RWPE2 (cell line): ENCODE data around the gene GALNT18.

Experiments
- ATAC-seq: fragments of 200-7000 bp; cut with Tn5 transposase; 3 replicates; pipeline ENCODE4 v1.9.1; 2021; ENCODE audit warnings: low read depth
- DNase-seq: peaks from one replicate; pipeline ENCODE4 v3.0.0-alpha.2; 2020; ENCODE audit warnings: low spot score
- H3K27ac ChIP-seq: fragments of 450-650 bp; 2 replicates; pipeline ENCODE4 v1.5.1; 2017; ENCODE audit warnings: mild to moderate bottlenecking; ENCODE audit not compliant: poor library complexity, severe bottlenecking
- H3K27me3 ChIP-seq: fragments of 250-450 bp; sonication (Bioruptor Pico); 2 replicates; pipeline ENCODE4 v1.5.1; 2021; ENCODE audit warnings: mild to moderate bottlenecking, moderate library complexity; ENCODE audit not compliant: insufficient read depth, poor library complexity, severe bottlenecking
- H3K36me3 ChIP-seq: fragments of 250-450 bp; sonication (Bioruptor Pico); 2 replicates; pipeline ENCODE4 v1.5.1; 2020; ENCODE audit warnings: low read depth, mild to moderate bottlenecking, moderate library complexity
- H3K4me1 ChIP-seq: fragments of 250-450 bp; sonication (Bioruptor Pico); 2 replicates; pipeline ENCODE4 v1.5.1; 2021; ENCODE audit warnings: mild to moderate bottlenecking, moderate library complexity; ENCODE audit not compliant: insufficient read depth, poor library complexity, severe bottlenecking
- H3K4me3 ChIP-seq: fragments of 250-450 bp; sonication (Bioruptor Pico); 2 replicates; pipeline ENCODE4 v1.5.1; 2021; ENCODE audit warnings: mild to moderate bottlenecking, moderate library complexity; ENCODE audit not compliant: severe bottlenecking
- H3K9me3 ChIP-seq: fragments of 250-450 bp; sonication (Bioruptor Pico); 2 replicates; pipeline ENCODE4 v1.5.1; 2021; ENCODE audit warnings: mild to moderate bottlenecking, moderate library complexity; ENCODE audit not compliant: severe bottlenecking
- CTCF ChIP-seq: fragments of 450-650 bp; IDR thresholded peaks from one replicate; pipeline ENCODE4 v1.5.1; 2017; ENCODE audit warnings: mild to moderate bottlenecking, moderate library complexity; ENCODE audit not compliant: poor library complexity, severe bottlenecking

Gene GALNT18

GRCh38 chr11:11482730-11483129 lies 139.1 kb downstream of the GALNT18 start:
- Histone ChIP-seq H3K4me1 (peaks cover 6% of the 10 kb centered on the region), H3K36me3 (no peaks in the 10 kb centered on the region), H3K9me3 (no peaks in the 10 kb centered on the region), H3K4me3 (no peak overlapping the region), H3K27ac (no peak overlapping the region), H3K27me3 (no peaks in the 10 kb centered on the region)
- DNase-seq (no peak), ATAC-seq (no peak)
- TF ChIP-seq CTCF: no peak

DNA sequence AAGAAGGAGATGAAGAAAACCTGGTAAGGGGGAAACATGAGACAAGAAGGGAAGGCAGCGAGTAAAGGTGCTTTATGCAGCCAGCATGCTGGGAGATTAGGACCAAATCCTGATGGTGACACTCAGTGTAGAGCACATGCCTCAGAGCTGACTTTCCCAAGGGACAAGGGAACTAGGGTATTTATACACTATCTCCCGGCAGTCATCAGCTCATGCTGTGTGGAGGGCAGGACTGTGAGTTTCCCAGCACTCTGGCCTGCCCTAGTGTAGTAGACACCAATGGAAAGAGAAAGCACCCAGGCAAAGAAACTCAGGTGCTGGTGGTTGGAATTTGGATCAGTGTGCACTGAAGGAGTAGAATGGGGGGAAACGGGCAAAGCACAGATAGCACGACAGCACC lies 140.4 kb downstream of the GALNT18 start:
- Histone ChIP-seq H3K36me3 (no peaks in the 10 kb centered on the region), H3K4me1 (peaks cover 6% of the 10 kb centered on the region), H3K9me3 (no peaks in the 10 kb centered on the region), H3K27me3 (no peaks in the 10 kb centered on the region), H3K4me3 (no peak overlapping the region), H3K27ac (no peak overlapping the region)
- ATAC-seq (no peak), DNase-seq (no peak)
- TF ChIP-seq CTCF: no peak

DNA sequence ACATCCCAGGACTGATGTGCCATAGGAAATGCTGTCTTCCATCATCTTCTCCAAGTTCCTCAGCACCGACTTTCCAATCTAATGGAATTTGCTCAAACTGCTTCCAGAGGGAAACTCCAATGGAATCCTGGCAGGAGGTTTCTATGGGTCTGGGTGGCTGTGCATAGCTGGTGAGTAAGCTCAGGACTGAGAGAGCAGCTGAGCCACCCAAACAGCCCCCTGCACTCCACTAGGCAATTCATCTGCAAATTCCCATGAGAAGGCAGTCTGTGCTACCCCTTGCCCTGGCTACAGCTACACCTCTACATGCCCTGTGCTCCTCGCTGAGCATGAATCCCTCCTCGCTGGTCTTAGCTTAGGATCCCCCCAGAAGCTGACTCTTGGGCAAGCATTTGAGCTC lies 140.8 kb downstream of the GALNT18 start:
- H3K4me3 ChIP-seq: no peak overlapping the region
- H3K27ac ChIP-seq: no peak overlapping the region
- H3K9me3 ChIP-seq: no peaks in the 10 kb centered on the region
- H3K27me3 ChIP-seq: no peaks in the 10 kb centered on the region
- no peaks in the 10 kb centered on the region for H3K36me3 ChIP-seq
- ATAC-seq (no peak), DNase-seq (no peak)
- no peak for TF ChIP-seq CTCF
- H3K4me1 ChIP-seq: peaks cover 6% of the 10 kb centered on the region

GRCh38 chr11:11478687-11479086 lies 143.1 kb downstream of the GALNT18 start:
- Histone ChIP-seq H3K36me3 (no peaks in the 10 kb centered on the region), H3K9me3 (no peaks in the 10 kb centered on the region), H3K27ac (no peak overlapping the region), H3K4me3 (no peak overlapping the region), H3K27me3 (no peaks in the 10 kb centered on the region), H3K4me1 (peaks cover 6% of the 10 kb centered on the region)
- no peak for TF ChIP-seq CTCF
- ATAC-seq (no peak), DNase-seq (no peak)

- Histone ChIP-seq H3K27ac (no peak overlapping the region), H3K36me3 (no peaks in the 10 kb centered on the region), H3K4me3 (no peak overlapping the region), H3K27me3 (no peaks in the 10 kb centered on the region), H3K9me3 (no peaks in the 10 kb centered on the region), H3K4me1 (peaks cover 6% of the 10 kb centered on the region)
- TF ChIP-seq CTCF: no peak
- DNase-seq: no peak
- ATAC-seq: peak; percentile 35; the same call in 1 of the 3 replicates
Observed at GRCh38 chr11:11477695-11478420, 143.9 kb downstream of the GALNT18 start.
